GM23338 (cell line): ENCODE data around the gene VILL. TPM values are rescaled to one million over a fixed set of nuclear protein-coding genes. Genes with fewer than 3 reads are reported as not detected.

Source experiments
- ATAC-seq: fragments of 200-7000 bp; cut with Tn5 transposase; 3 replicates; pipeline ENCODE4 v1.9.1; 2020
- DNase-seq: peaks from one replicate; pipeline ENCODE4 v3.0.0-alpha.2; 2015; ENCODE audit warnings: low spot score
- H2AFZ ChIP-seq: fragments of 200-600 bp; sonication (generic); 2 replicates; pipeline ENCODE4 v1.8.0; 2016; ENCODE audit warnings: antibody characterized with exemption, mild to moderate bottlenecking, moderate library complexity
- H3F3A ChIP-seq: fragments of 200-600 bp; sonication (generic); replicated peaks from 2 replicates; pipeline ENCODE4 v1.8.0; 2017; ENCODE audit warnings: antibody characterized with exemption, mixed run types, low read depth
- H3K27ac ChIP-seq: fragments of 200-600 bp; sonication (generic); 2 replicates; pipeline ENCODE4 v1.6.1; 2016; ENCODE audit warnings: low read depth
- H3K27me3 ChIP-seq: fragments of 200-600 bp; sonication (generic); 2 replicates; pipeline ENCODE4 v1.8.0; 2016; ENCODE audit warnings: mild to moderate bottlenecking, mixed run types, moderate library complexity; ENCODE audit not compliant: insufficient read depth
- H3K36me3 ChIP-seq: fragments of 200-600 bp; sonication (generic); 2 replicates; pipeline ENCODE4 v1.8.0; 2016; ENCODE audit warnings: mild to moderate bottlenecking; ENCODE audit not compliant: insufficient read depth
- H3K4me1 ChIP-seq: fragments of 200-600 bp; sonication (generic); 2 replicates; pipeline ENCODE4 v1.8.0; 2016; ENCODE audit warnings: mild to moderate bottlenecking, moderate library complexity; ENCODE audit not compliant: insufficient read depth
- H3K4me2 ChIP-seq: fragments of 200-600 bp; sonication (generic); 2 replicates; pipeline ENCODE4 v1.7.1; 2017; ENCODE audit warnings: mixed run types
- H3K4me3 ChIP-seq: fragments of 200-600 bp; sonication (generic); 2 replicates; pipeline ENCODE4 v1.6.1; 2016; ENCODE audit warnings: mixed run types
- H3K79me2 ChIP-seq: fragments of 200-600 bp; sonication (generic); replicated peaks from 2 replicates; pipeline ENCODE4 v1.8.0; 2017; ENCODE audit warnings: mild to moderate bottlenecking; ENCODE audit not compliant: insufficient read depth
- H3K9me2 ChIP-seq: fragments of 200-600 bp; sonication (generic); 2 replicates; pipeline ENCODE4 v1.8.0; 2017; ENCODE audit not compliant: insufficient read depth
- H4K20me1 ChIP-seq: fragments of 200-600 bp; sonication (generic); replicated peaks from 2 replicates; pipeline ENCODE4 v1.8.0; 2017; ENCODE audit warnings: mild to moderate bottlenecking; ENCODE audit not compliant: insufficient read depth
- H3K27ac Mint-ChIP-seq: 2 replicates; pipeline ENCODE4 v1.8.0; 2020; ENCODE audit warnings: inconsistent platforms, mild to moderate bottlenecking, moderate library complexity, mixed read lengths
- H3K27me3 Mint-ChIP-seq: 3 replicates; pipeline ENCODE4 v1.8.0; 2022; ENCODE audit warnings: low read depth, mild to moderate bottlenecking, moderate library complexity, mixed read lengths, inconsistent platforms; ENCODE audit not compliant: insufficient read depth, poor library complexity
- H3K36me3 Mint-ChIP-seq: 3 replicates; pipeline ENCODE4 v1.8.0; 2021; ENCODE audit warnings: low read depth, mild to moderate bottlenecking, inconsistent platforms, moderate library complexity, mixed read lengths
- H3K4me1 Mint-ChIP-seq: 3 replicates; pipeline ENCODE4 v1.8.0; 2020; ENCODE audit warnings: mild to moderate bottlenecking, inconsistent platforms, mixed read lengths
- H3K4me3 Mint-ChIP-seq: 3 replicates; pipeline ENCODE4 v1.8.0; 2021; ENCODE audit warnings: moderate library complexity, mild to moderate bottlenecking, inconsistent platforms, mixed read lengths
- H3K9me3 Mint-ChIP-seq: 3 replicates; pipeline ENCODE4 v1.8.0; 2020; ENCODE audit warnings: moderate library complexity, mild to moderate bottlenecking, inconsistent platforms, mixed read lengths
- CREB1 ChIP-seq: fragments of 250-450 bp; sonication (Bioruptor Pico); IDR thresholded peaks from 2 replicates; pipeline ENCODE4 v1.5.0; 2020; ENCODE audit warnings: low read depth, mild to moderate bottlenecking, moderate library complexity
- EZH2 ChIP-seq: fragments of 200-600 bp; sonication (generic); IDR thresholded peaks from one replicate; pipeline ENCODE4 v1.8.0; 2017; ENCODE audit warnings: antibody characterized with exemption, mild to moderate bottlenecking, low read depth; ENCODE audit not compliant: unreplicated experiment
- EZH2phosphoT487 ChIP-seq: fragments of 200-600 bp; sonication (generic); IDR thresholded peaks from one replicate; pipeline ENCODE4 v1.8.1; 2018; ENCODE audit warnings: antibody characterized with exemption; ENCODE audit not compliant: unreplicated experiment
- JUNB ChIP-seq: IDR thresholded peaks from one replicate; pipeline ENCODE4 v1.6.1; 2016; ENCODE audit warnings: antibody characterized with exemption; ENCODE audit not compliant: unreplicated experiment
- NANOG ChIP-seq: IDR thresholded peaks from 2 replicates; pipeline ENCODE4 v1.6.1; 2016; ENCODE audit warnings: antibody characterized with exemption, borderline replicate concordance
- POLR2AphosphoS5 ChIP-seq: IDR thresholded peaks from 2 replicates; pipeline ENCODE4 v1.6.1; 2016; ENCODE audit warnings: antibody characterized with exemption, low read depth
- STAT1 ChIP-seq: IDR thresholded peaks from one replicate; pipeline ENCODE4 v1.6.1; 2016; ENCODE audit warnings: antibody characterized with exemption; ENCODE audit not compliant: unreplicated experiment
- ZNF114 ChIP-seq: fragments of 250-450 bp; sonication (Bioruptor Pico); IDR thresholded peaks from 2 replicates; pipeline ENCODE4 v1.5.0; 2020; ENCODE audit warnings: mild to moderate bottlenecking, moderate library complexity
- ZNF331 ChIP-seq: fragments of 250-450 bp; sonication (Bioruptor Pico); IDR thresholded peaks from 2 replicates; pipeline ENCODE4 v1.5.0; 2020; ENCODE audit warnings: low read depth, mild to moderate bottlenecking, moderate library complexity
- polyA plus RNA-seq: library from polyadenylated mRNA; unstranded; fragments of >200 nt; fragmentation: Nextera tagmentation; extraction: Ambion mirVana; gene quantifications from 2 replicates; pipeline ENCODE4 v1.2.1, GENCODE V29; 2016
- total RNA-seq: library from RNA; depleted of rRNA; stranded (reverse); fragments of >200 nt; shearing (Covaris generic); gene quantifications from 2 replicates; pipeline ENCODE4 v1.2.3, GENCODE V29; 2014
- TF ChIP-seq, protein P1 (sequence below), 2 experiments: fragments of 200-600 bp in 1 of 2; sonication (generic) in 1 of 2; conservative IDR thresholded peaks; 2 replicates each; pipeline versions ENCODE4 v1.5.1 to v1.6.1; 2016 to 2017; ENCODE audit warnings: antibody characterized with exemption in 2 of 2, low read depth in 2 of 2, mild to moderate bottlenecking in 2 of 2, moderate library complexity in 1 of 2
- TF ChIP-seq, protein P2 (sequence below): IDR thresholded peaks from 2 replicates; pipeline ENCODE4 v1.6.1; 2016; ENCODE audit warnings: antibody characterized with exemption
- TF ChIP-seq, protein P3 (sequence below): fragments of 250-450 bp; sonication (Bioruptor Pico); IDR thresholded peaks from 2 replicates; pipeline ENCODE4 v1.5.0; 2020; ENCODE audit warnings: mild to moderate bottlenecking, moderate library complexity
- TF ChIP-seq, protein P4 (sequence below): IDR thresholded peaks from one replicate; pipeline ENCODE4 v1.6.1; 2018; ENCODE audit warnings: antibody characterized with exemption; ENCODE audit not compliant: unreplicated experiment

The VILL gene
- total and polyA plus RNA-seq, 2 experiments from 2014 or later: 2.7 to 9.8 TPM

DNA sequence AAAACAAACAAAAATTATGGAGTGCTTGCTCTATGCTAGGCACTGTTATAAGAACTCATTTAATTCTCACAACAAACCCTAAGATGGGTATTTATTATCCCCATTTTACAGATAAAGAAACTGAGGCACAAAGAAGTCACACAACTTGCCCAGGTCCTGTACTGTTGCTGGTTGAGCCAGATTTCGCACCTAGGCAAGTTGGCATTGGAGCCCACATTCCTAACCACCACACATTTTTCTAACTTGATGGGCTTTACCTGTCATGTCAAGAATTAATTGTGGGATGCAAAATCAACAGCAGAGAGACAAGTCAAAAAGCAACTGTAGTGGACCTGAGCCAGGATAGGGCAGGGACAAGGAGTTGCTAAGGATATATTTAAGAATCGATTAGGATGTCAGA is 47.9 kb upstream of the VILL start:
- Histone ChIP-seq H3K4me1 (peaks cover 6% of the 10 kb centered on the region), H3K36me3 (no peaks in the 10 kb centered on the region), H2AFZ (no peak overlapping the region), H3K27me3 (no peaks in the 10 kb centered on the region), H3K4me3 (no peak overlapping the region), H3K27ac (no peak overlapping the region), H3K4me2 (no peak overlapping the region), H3K79me2 (no peaks in the 10 kb centered on the region; the same call in 1 of the 2 replicates), H4K20me1 (no peaks in the 10 kb centered on the region), H3F3A (no peaks in the 10 kb centered on the region), H3K9me2 (no peaks in the 10 kb centered on the region)
- no peak for TF ChIP-seq JUNB
- no peak for TF ChIP-seq STAT1
- no peak for TF ChIP-seq ZNF114 (CRISPR knock-in tag)
- TF ChIP-seq EZH2phosphoT487: no peak
- no peak for TF ChIP-seq EZH2
- TF ChIP-seq CREB1 (CRISPR knock-in tag): no peak
- TF ChIP-seq, protein P1, sequence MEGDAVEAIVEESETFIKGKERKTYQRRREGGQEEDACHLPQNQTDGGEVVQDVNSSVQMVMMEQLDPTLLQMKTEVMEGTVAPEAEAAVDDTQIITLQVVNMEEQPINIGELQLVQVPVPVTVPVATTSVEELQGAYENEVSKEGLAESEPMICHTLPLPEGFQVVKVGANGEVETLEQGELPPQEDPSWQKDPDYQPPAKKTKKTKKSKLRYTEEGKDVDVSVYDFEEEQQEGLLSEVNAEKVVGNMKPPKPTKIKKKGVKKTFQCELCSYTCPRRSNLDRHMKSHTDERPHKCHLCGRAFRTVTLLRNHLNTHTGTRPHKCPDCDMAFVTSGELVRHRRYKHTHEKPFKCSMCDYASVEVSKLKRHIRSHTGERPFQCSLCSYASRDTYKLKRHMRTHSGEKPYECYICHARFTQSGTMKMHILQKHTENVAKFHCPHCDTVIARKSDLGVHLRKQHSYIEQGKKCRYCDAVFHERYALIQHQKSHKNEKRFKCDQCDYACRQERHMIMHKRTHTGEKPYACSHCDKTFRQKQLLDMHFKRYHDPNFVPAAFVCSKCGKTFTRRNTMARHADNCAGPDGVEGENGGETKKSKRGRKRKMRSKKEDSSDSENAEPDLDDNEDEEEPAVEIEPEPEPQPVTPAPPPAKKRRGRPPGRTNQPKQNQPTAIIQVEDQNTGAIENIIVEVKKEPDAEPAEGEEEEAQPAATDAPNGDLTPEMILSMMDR (conservative IDR thresholded peaks at IDR 0.05; ENCODE audit: low read depth in 2 of 2): no peak
- no peak for TF ChIP-seq POLR2AphosphoS5
- TF ChIP-seq, protein P2, sequence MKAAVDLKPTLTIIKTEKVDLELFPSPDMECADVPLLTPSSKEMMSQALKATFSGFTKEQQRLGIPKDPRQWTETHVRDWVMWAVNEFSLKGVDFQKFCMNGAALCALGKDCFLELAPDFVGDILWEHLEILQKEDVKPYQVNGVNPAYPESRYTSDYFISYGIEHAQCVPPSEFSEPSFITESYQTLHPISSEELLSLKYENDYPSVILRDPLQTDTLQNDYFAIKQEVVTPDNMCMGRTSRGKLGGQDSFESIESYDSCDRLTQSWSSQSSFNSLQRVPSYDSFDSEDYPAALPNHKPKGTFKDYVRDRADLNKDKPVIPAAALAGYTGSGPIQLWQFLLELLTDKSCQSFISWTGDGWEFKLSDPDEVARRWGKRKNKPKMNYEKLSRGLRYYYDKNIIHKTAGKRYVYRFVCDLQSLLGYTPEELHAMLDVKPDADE: no peak
- no peak for TF ChIP-seq NANOG
- TF ChIP-seq, protein P3, sequence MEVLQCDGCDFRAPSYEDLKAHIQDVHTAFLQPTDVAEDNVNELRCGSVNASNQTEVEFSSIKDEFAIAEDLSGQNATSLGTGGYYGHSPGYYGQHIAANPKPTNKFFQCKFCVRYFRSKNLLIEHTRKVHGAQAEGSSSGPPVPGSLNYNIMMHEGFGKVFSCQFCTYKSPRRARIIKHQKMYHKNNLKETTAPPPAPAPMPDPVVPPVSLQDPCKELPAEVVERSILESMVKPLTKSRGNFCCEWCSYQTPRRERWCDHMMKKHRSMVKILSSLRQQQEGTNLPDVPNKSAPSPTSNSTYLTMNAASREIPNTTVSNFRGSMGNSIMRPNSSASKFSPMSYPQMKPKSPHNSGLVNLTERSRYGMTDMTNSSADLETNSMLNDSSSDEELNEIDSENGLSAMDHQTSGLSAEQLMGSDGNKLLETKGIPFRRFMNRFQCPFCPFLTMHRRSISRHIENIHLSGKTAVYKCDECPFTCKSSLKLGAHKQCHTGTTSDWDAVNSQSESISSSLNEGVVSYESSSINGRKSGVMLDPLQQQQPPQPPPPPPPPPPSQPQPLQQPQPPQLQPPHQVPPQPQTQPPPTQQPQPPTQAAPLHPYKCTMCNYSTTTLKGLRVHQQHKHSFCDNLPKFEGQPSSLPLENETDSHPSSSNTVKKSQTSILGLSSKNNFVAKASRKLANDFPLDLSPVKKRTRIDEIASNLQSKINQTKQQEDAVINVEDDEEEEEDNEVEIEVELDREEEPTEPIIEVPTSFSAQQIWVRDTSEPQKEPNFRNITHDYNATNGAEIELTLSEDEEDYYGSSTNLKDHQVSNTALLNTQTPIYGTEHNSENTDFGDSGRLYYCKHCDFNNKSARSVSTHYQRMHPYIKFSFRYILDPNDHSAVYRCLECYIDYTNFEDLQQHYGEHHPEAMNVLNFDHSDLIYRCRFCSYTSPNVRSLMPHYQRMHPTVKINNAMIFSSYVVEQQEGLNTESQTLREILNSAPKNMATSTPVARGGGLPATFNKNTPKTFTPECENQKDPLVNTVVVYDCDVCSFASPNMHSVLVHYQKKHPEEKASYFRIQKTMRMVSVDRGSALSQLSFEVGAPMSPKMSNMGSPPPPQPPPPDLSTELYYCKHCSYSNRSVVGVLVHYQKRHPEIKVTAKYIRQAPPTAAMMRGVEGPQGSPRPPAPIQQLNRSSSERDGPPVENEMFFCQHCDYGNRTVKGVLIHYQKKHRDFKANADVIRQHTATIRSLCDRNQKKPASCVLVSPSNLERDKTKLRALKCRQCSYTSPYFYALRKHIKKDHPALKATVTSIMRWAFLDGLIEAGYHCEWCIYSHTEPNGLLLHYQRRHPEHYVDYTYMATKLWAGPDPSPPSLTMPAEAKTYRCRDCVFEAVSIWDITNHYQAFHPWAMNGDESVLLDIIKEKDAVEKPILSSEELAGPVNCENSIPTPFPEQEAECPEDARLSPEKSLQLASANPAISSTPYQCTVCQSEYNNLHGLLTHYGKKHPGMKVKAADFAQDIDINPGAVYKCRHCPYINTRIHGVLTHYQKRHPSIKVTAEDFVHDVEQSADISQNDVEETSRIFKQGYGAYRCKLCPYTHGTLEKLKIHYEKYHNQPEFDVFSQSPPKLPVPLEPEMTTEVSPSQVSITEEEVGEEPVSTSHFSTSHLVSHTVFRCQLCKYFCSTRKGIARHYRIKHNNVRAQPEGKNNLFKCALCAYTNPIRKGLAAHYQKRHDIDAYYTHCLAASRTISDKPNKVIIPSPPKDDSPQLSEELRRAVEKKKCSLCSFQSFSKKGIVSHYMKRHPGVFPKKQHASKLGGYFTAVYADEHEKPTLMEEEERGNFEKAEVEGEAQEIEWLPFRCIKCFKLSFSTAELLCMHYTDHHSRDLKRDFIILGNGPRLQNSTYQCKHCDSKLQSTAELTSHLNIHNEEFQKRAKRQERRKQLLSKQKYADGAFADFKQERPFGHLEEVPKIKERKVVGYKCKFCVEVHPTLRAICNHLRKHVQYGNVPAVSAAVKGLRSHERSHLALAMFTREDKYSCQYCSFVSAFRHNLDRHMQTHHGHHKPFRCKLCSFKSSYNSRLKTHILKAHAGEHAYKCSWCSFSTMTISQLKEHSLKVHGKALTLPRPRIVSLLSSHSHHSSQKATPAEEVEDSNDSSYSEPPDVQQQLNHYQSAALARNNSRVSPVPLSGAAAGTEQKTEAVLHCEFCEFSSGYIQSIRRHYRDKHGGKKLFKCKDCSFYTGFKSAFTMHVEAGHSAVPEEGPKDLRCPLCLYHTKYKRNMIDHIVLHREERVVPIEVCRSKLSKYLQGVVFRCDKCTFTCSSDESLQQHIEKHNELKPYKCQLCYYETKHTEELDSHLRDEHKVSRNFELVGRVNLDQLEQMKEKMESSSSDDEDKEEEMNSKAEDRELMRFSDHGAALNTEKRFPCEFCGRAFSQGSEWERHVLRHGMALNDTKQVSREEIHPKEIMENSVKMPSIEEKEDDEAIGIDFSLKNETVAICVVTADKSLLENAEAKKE (CRISPR knock-in tag): no peak
- TF ChIP-seq, protein P4, sequence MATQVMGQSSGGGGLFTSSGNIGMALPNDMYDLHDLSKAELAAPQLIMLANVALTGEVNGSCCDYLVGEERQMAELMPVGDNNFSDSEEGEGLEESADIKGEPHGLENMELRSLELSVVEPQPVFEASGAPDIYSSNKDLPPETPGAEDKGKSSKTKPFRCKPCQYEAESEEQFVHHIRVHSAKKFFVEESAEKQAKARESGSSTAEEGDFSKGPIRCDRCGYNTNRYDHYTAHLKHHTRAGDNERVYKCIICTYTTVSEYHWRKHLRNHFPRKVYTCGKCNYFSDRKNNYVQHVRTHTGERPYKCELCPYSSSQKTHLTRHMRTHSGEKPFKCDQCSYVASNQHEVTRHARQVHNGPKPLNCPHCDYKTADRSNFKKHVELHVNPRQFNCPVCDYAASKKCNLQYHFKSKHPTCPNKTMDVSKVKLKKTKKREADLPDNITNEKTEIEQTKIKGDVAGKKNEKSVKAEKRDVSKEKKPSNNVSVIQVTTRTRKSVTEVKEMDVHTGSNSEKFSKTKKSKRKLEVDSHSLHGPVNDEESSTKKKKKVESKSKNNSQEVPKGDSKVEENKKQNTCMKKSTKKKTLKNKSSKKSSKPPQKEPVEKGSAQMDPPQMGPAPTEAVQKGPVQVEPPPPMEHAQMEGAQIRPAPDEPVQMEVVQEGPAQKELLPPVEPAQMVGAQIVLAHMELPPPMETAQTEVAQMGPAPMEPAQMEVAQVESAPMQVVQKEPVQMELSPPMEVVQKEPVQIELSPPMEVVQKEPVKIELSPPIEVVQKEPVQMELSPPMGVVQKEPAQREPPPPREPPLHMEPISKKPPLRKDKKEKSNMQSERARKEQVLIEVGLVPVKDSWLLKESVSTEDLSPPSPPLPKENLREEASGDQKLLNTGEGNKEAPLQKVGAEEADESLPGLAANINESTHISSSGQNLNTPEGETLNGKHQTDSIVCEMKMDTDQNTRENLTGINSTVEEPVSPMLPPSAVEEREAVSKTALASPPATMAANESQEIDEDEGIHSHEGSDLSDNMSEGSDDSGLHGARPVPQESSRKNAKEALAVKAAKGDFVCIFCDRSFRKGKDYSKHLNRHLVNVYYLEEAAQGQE: no peak
- no peak for TF ChIP-seq ZNF331 (CRISPR knock-in tag)
- H3K27ac Mint-ChIP-seq: no peak overlapping the region
- no peak for ATAC-seq
- no peak overlapping the region for H3K4me3 Mint-ChIP-seq
- DNase-seq: no peak
- H3K4me1 Mint-ChIP-seq: peaks cover 20% of the 10 kb centered on the region
- H3K36me3 Mint-ChIP-seq: 0 out of 3 replicates have a peak, but pooled peaks cover 3% of the 10 kb centered on the region
- H3K9me3 Mint-ChIP-seq: no peaks in the 10 kb centered on the region
- peaks cover 5% of the 10 kb centered on the region for H3K27me3 Mint-ChIP-seq
